ENCODE data around the gene RAB3B.

Gene RAB3B

GRCh38 chr1:51982161-51982560 is 8.3 kb downstream of the RAB3B start:
- DNase-seq: no peak
- H3K9me3 ChIP-seq: no peaks in the 10 kb centered on the region
- TF ChIP-seq CTCF (IDR thresholded peaks at IDR 0.05): no peak

GRCh38 chr1:51981555-51981954 is 8.9 kb downstream of the RAB3B start:
- Histone ChIP-seq H3K36me3 (no peaks in the 10 kb centered on the region), H3K9me3 (no peaks in the 10 kb centered on the region), H3K4me3 (no peak overlapping the region), H3K27ac (no peak overlapping the region), H3K27me3 (no peaks in the 10 kb centered on the region), H3K4me1 (no peaks in the 10 kb centered on the region)
- DNase-seq: no peak
- intact Hi-C loops (cut with DNase I; ENCODE audit: low total_unique reads): no loop called here
- no peak for TF ChIP-seq CTCF (IDR thresholded peaks at IDR 0.05)

More at GRCh38 chr1:51982161-51982560, 8.3 kb downstream of the RAB3B start:
- H3K4me1 ChIP-seq: no peaks in the 10 kb centered on the region
- no peak overlapping the region for H3K4me3 ChIP-seq
- intact Hi-C loops (cut with DNase I; ENCODE audit: low total_unique reads): no loop called here
- H3K36me3 ChIP-seq: no peaks in the 10 kb centered on the region
- no peak overlapping the region for H3K27ac ChIP-seq
- H3K27me3 ChIP-seq: no peaks in the 10 kb centered on the region

GRCh38 chr1:51978099-51978498 is 12.4 kb downstream of the RAB3B start:
- Histone ChIP-seq H3K9me3 (no peaks in the 10 kb centered on the region), H3K27me3 (no peaks in the 10 kb centered on the region), H3K27ac (no peak overlapping the region), H3K36me3 (no peaks in the 10 kb centered on the region), H3K4me1 (no peaks in the 10 kb centered on the region), H3K4me3 (no peak overlapping the region)
- no peak for DNase-seq
- TF ChIP-seq CTCF (IDR thresholded peaks at IDR 0.05): no peak
- intact Hi-C loops (cut with DNase I; ENCODE audit: low total_unique reads): no loop called here

- Histone ChIP-seq H3K4me3 (no peak overlapping the region), H3K9me3 (no peaks in the 10 kb centered on the region), H3K27ac (no peak overlapping the region), H3K36me3 (no peaks in the 10 kb centered on the region), H3K27me3 (no peaks in the 10 kb centered on the region), H3K4me1 (no peaks in the 10 kb centered on the region)
- no peak for TF ChIP-seq CTCF (IDR thresholded peaks at IDR 0.05)
- intact Hi-C loops (cut with DNase I; ENCODE audit: low total_unique reads): no loop called here
- DNase-seq: no peak
Observed at GRCh38 chr1:51976846-51977602, 13.5 kb downstream of the RAB3B start.

GRCh38 chr1:51973587-51974474 is 16.7 kb downstream of the RAB3B start:
- H3K36me3 ChIP-seq: no peaks in the 10 kb centered on the region
- H3K27me3 ChIP-seq: no peaks in the 10 kb centered on the region
- no peak for DNase-seq
- intact Hi-C loops (cut with DNase I; ENCODE audit: low total_unique reads): no loop called here
- no peak for TF ChIP-seq CTCF (IDR thresholded peaks at IDR 0.05)
- H3K4me3 ChIP-seq: no peak overlapping the region
- H3K9me3 ChIP-seq: no peaks in the 10 kb centered on the region
- H3K27ac ChIP-seq: no peak overlapping the region
- H3K4me1 ChIP-seq: no peaks in the 10 kb centered on the region
